NCI-H69 (cell line): ENCODE data around the gene GATB.

Experiments used
- DNase-seq: peaks from one replicate; lab custom pipeline; 2025; lab: John Stamatoyannopoulos, UW

Gene GATB

GRCh38 chr4:151673908-151674520 lies 86.8 kb downstream of the GATB start:
- DNase-seq: no peak

- no peak for DNase-seq
Observed at GRCh38 chr4:151672996-151673395, 87.8 kb downstream of the GATB start.

- no peak for DNase-seq
Observed at GRCh38 chr4:151671541-151672059, 89.2 kb downstream of the GATB start.

- no peak for DNase-seq
Observed at GRCh38 chr4:151670843-151671242, 90.0 kb downstream of the GATB start.

GRCh38 chr4:151669990-151670389 lies 90.8 kb downstream of the GATB start:
- DNase-seq: no peak

GRCh38 chr4:151668689-151669402 lies 92.0 kb downstream of the GATB start:
- peak; percentile 63 for DNase-seq

- DNase-seq: no peak
Observed at GRCh38 chr4:151667666-151668065, 93.1 kb downstream of the GATB start.

- DNase-seq: peak; percentile 56
Observed at GRCh38 chr4:151667048-151667447, 93.8 kb downstream of the GATB start.

GRCh38 chr4:151666501-151666900 lies 94.3 kb downstream of the GATB start:
- no peak for DNase-seq

- DNase-seq: no peak
Observed at GRCh38 chr4:151665785-151666127, 95.1 kb downstream of the GATB start.

- no peak for DNase-seq
Observed at GRCh38 chr4:151665022-151665784, 95.6 kb downstream of the GATB start.

- DNase-seq: no peak
Observed at GRCh38 chr4:151664289-151664688, 96.5 kb downstream of the GATB start.

- no peak for DNase-seq
Observed at GRCh38 chr4:151663109-151663508, 97.7 kb downstream of the GATB start.

GRCh38 chr4:151661873-151662272 lies 98.9 kb downstream of the GATB start:
- no peak for DNase-seq

- no peak for DNase-seq
Observed at GRCh38 chr4:151660676-151661075, 100.1 kb downstream of the GATB start.

- no peak for DNase-seq
Observed at GRCh38 chr4:151659601-151660364, 101.0 kb downstream of the GATB start.

GRCh38 chr4:151658959-151659600 lies 101.7 kb downstream of the GATB start:
- DNase-seq: no peak

- no peak for DNase-seq
Observed at GRCh38 chr4:151657896-151658295, 102.9 kb downstream of the GATB start.

- no peak for DNase-seq
Observed at GRCh38 chr4:151656058-151656457, 104.7 kb downstream of the GATB start.

- DNase-seq: no peak
Observed at GRCh38 chr4:151653548-151653918, 107.3 kb downstream of the GATB start.

- no peak for DNase-seq
Observed at GRCh38 chr4:151652841-151653547, 107.8 kb downstream of the GATB start.
